ENCODE results near the gene ACKR3.

The ACKR3 gene

DNA sequence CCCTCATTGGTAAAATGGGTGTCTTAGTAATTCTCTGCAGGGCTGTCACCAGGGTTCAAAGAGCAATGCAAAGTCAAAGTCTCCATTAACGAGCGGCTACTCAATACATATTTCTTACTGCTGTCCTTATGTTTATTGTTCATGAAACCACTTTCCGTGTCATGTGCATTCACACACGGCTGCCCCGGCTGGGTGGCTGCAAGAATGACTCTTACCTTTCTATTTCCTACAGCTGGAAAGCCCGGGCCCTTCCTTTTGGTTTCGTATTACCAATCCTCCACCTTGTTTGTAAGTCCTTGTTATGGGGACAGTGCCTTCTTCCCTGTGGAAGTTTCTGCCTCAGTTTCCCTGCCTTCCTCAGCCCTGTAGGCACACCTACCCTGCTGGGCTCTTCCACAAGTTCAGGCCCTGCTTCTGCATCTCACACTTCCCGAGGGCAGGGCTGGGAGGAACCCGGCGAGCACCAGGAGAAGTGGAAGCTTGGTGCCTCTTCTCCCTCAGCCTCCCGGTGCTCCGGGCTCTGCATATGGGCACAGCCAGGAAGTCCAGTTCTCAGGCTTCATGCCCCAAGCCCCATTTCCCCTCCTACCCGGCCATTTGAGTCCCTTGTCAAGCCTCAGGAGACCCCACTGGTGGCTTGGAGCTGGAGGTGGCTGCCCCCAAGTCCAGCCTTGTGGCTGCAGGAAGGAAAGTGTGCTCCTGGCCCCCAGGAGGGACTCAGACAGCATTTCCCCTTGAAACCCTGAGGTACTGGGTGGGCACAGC lies 18.7 kb upstream of the ACKR3 start:
- peak; percentile 31 for DNase-seq

DNA sequence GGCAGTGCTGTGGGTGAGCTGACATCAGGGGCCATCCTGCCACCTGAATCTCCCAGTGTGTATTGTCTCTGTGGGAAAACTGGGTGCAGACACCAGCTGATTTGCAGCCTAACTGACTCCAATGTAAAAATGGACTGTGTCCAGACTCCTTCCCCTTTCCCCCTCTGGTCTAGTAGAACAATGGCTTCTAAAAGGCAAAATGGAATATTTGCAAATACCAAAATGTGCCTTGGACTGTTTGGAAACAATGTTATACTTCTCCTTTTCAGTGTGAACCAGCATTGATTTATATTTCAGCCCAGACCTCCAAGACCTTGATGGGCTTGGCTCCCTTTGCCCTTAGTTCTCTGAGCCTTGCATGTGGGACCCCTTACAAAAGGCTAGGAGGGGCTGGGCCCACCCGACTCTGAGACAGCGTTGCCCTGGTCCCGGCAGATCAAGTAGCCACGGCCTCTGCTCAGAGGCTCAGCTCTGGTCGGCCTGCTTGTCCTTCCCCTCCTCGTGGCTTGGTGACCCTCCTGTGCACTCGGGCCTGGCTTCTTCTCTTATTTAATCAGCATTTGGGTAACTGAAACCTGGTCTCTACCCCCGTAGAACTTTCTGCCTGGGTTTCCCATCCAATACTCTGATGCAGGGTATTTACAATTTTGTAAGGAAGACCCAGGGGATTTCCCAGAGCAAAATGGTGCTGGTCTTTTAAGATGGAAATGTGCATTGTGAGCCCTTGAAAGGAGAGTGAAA lies 18.0 kb upstream of the ACKR3 start:
- no peak for DNase-seq

DNA sequence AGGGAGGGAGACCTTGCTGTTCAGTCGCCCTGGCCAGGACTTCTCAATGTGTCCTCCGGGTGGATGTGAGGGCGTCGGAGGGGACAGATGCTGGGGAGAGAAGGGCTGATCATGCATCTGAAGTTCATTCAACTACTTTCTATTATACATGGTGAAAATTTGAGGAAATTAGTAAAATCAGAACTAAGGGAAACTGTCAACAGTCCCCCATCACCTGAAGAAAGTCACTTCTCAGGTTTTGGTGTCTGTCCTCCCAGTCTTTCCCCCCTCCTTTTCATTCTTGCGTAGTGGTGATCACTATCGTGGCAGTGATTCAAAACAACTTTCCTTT lies 17.4 kb upstream of the ACKR3 start:
- peak; percentile 43 for DNase-seq

DNA sequence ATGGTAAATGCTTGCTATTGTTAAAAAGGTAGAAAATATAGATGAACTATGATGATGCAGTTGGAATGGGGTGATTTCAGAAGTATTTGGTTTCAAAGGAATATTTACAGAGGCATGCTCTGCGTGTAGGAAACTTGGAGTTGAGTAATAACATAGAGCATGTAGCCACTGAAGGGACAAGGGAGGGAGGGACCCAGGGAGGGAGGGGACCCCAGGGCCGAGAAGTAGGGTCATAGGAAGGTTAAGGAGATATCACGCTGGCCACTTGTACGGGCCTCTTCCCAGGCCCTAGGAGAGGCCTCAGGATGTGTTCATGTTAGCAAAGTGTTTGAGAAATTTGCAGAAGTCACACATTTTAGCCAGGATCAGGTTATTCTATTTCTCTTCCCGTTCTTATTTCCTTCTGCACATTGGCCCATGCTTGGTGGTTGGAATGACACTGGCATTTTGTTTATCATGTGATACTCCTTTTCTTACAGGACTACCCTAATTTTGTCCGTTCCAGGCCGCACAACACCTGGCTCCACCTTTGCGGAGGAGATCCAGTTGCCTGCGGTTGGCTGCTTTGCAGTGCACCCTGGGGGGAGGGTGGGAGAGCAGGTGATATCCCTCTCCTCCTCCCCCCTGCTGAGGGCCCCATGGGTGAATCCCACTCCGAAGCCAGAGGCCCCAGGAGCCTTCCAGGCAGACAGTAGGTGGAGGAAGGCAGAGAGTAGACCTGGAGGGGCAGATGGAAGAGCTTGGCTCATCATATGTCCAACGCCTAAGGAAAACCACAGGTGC lies 16.9 kb upstream of the ACKR3 start:
- DNase-seq: no peak

DNA sequence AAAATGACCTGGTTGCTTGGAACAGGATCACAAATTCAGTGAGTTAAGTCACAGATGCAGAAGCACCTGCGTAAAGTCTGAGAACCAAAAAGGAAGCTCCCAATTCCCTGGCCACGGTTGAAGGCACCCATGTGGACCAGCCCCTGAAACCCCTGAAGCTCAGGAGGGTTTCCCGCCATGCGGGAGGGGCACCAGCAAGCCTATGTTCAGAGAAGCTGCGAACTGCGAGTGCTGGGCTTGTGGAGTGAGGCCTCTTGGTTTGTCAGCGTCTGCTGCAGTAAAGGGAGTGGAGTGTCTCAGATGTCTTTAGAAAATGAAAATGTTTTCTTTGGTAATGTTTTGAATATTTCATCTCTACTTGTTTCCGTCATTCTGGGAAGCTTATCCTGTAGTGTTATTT lies 16.1 kb upstream of the ACKR3 start:
- DNase-seq: peak; percentile 35

DNA sequence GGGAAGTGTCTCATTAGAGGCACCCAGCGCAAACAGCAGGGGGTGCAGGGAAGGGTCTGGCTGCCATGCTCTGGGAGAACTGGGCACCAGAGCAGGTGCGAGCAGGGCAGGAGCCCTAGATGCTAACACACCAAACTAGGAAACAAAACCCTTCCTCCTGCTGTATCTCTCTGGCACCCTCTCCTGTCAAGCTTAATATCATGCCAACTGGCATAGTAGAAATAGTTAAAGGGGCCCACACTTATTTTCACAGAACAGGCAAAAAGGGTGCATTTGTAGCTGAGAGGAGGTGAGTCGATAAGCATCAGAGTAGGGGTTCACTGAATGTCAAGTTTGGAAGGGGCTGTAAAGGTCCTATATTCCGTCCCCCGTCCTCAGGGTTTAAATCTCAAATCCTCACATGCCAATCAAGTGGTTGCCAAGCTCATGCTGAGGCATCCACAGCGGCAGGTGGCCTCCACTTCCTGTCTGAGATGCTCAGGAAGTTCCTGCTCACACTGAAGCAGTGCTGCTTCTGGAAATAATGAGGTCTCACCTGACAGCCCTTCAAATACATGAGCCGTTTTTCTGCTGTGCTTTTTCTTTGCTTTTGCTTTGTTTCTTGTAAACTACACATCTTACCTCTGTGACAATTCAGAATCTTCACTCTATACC lies 14.9 kb upstream of the ACKR3 start:
- no peak for DNase-seq

DNA sequence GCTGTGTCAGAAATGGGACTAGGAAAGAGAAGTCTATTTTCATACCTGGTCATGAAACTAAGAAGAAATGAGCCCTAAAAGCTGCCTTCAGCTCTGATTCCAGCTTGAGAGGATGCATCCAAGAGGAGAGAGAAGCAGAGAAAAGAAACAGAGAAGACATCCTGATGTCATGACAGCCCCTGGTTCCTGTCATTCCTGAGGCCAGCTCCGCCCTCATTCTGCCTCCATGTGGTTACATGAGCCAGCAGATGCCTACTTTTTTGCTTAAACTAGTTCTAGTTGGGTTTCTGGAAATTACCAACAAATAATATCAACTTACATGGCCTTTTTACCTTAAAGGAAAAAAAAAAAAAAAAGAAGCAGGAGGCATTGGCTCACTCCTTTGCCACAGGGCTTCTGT lies 14.1 kb upstream of the ACKR3 start:
- DNase-seq: no peak

DNA sequence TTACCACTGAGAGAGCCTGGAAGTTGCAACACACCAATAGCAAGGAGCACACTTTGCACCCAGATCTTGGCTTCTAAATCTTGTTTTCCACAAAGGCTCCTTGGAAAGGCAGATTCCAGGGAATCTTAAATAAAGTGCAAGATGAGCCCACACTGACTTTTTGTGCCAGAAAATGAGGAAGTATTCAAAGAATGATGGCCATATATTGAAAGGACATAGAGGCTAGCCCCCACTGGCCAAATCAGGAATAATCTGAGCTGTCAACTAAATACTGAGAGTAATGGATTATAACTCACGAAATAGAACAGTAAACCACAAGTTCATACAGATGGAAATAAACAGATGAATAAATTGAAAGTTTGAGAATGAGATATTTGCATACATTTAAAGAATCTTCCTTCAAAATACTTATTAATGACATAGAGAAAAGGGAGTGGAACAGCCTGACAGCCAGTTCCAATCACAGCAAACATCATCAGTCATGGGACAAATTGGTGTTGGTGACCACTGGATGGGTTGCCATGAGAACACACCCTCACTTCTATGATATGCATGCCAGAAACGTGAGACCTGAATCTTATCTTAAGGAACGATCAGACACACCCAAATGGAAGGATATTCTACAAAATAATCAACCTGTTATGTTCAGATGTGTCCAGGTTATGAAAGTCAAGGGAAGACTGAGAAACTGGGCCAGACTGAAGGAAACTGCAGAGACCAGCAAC lies 12.2 kb upstream of the ACKR3 start:
- no peak for DNase-seq

DNA sequence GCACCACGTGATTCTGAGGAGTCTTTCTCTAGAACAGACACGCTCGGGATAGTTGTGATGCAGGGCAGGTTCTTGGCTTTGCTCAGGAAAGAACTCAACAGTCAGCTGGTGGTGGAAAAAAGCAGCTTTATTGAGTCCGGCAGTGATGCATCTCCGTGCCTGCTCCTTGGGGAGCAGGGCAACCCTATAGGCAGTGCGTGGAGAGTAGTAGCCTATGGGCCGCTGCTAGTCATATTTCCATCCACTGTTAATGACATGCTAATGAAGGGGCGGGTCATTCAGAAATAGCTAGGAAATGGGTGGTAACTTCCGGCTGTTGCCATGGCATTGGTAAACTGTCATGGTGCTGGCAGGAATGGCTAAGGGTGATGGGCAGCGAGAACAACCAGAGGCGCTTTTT lies 11.6 kb upstream of the ACKR3 start:
- DNase-seq: no peak

DNA sequence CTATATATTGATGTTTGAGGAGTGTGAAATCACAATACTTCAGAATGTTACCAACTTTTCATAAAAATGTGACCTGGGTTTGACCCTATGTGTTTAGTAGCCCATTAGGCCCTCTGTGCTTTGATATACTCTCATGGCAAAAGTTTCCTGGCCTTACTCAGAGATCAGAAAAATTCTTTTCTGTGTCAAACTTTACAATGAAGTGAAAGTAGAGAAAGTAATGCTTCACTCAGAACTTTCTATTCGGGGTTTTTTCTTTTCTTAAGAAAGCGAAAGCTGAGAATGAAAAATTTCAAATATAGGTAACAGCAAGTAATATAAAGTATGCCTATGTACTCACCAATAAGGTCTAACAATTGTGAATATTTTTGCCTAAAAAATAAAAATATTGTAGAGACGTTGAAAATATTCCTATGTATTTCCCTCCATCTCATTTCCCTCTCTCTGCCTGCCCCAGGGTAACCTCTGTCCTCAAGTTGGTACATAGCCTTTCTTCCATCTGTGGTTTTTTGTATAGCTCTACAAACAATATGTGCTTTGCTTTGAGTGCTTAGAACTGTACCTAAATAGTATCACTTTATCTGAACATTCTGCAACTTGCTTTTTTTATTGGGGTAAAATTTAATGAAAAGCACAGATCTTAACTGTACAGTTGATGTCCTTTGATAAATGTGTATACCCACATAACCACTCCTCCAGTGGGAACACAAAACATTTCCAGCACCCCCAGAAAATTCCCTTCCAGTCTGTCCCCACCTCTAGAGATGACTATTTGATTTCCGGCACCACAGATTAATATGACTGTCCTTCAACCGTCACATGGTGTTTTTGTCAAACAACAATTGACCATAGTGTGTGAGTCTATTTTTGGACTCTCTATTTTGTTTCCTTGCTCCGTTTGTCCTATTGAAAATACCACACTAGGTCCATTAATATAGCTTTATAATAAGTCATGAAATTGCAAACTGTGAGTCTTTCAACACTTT lies 10.3 kb upstream of the ACKR3 start:
- no peak for DNase-seq

DNA sequence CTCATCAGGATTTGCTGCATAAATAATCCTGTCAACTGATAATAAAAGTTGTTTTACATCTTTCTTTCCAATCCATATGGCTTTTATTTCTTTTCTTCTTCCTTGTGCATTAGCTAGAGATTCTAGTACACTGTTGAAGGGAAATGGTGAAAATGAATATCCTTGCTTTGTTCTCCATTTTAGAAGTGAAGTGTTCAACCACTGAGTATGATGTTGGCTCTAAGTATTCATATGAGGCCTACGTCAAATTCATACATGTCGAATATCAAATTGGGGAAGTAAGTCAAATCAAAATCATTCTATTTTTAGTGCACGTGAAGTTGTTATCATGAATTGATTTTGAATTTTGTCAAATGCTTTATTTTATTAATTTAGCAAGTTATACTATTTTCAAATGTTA lies 7.8 kb upstream of the ACKR3 start:
- no peak for DNase-seq

DNA sequence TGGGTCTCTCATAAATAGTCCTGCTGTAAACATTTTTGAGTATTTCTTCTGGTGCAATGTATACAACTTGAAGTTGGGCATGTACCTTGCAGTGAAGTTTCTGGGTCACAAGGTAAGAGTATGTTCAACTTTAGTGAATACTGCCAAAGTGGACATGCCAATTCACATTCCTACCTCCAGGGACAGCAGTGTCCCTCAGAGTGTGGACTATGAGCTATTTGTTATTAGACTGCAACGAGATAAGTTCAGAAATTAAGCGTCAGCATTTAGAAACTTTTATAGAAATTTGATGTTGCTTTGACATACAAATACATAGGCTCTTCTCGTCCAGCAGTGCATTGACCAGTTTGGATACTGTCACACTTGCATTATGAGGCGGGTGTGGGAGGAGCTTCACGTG lies 7.2 kb upstream of the ACKR3 start:
- no peak for DNase-seq

DNA sequence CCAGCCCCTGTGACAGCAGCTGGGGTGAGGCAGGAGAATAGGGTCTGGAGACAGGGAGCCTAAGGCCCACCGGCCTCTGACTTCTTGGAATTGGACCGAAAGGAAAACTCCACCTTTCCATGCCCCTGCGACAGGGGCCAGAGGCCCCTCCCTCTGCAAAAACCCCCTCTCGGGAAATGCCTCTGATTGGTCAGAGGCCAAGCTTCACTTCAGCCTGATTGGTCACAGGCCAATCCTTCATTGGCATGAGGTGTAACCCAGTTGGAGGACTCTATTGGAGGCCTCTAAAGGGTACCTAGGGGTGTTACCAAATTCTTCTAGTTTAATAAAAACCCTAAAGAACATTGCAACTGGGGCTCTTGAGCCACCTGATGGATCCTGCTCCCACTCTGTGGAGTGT lies 5.7 kb upstream of the ACKR3 start:
- DNase-seq: no peak

DNA sequence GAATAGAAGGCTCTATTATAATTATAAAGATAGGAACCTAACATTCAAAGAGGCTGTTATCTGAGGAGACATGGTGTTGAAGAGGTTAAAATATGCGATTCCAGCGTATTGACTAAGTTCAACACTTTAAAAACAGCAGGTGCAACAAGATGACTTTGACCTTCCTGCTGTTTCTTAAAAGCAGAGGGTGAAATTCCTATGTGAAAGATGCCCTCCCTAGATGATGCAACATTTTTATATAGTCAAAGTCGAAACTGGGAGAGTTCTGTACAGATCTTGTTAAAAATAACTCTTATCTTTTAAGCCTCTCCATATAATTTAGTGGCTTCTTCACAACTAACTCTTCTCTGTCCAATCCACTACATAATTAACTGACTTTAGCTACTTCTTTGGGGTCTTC lies 4.4 kb upstream of the ACKR3 start:
- no peak for DNase-seq

DNA sequence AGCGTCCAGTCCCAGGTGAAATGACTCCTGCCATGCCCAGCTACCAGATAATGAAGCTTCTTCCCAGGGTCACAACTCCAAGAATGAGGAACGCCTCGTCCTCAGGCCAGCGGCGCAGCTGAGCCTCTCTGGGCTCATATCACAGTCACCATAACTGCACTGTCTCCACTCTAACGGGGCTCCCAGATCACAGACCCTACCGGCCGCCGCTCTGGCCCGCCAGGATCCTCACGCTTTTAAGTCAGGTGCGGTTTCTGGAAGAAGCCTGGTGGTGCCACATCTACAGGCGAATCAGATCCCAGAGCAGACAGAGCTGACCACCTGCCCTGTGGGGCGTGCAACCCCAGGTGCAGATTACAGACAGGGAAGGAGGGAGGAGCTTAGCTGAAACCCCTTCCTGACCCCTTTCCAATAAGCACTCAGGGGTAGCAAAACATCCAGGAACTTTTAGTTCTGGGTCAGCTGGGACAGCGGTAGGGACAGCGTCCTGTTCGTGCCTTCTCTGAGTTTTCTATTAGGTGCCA lies 3.7 kb upstream of the ACKR3 start:
- DNase-seq: no peak

DNA sequence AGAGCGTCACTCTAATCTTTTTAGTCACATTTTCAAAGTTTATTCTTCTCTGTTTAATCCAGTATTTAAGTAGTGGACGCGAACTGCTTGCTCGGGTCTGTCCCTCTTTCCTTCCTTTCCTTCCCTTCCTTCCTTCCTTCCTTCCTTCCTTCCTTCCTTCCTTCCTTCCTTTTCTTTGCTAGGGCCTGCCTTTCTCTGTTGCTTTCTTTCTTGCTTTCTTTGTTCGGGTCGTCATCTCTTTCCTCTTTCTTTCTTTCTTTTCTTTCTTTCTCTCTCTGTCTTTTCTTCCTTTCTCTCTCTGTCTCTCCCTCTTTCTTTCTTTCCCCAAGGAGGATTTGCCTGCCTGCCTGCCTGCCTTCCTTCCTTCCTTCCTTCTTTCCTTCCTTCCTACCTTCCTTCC lies 3.0 kb upstream of the ACKR3 start:
- DNase-seq: no peak

DNA sequence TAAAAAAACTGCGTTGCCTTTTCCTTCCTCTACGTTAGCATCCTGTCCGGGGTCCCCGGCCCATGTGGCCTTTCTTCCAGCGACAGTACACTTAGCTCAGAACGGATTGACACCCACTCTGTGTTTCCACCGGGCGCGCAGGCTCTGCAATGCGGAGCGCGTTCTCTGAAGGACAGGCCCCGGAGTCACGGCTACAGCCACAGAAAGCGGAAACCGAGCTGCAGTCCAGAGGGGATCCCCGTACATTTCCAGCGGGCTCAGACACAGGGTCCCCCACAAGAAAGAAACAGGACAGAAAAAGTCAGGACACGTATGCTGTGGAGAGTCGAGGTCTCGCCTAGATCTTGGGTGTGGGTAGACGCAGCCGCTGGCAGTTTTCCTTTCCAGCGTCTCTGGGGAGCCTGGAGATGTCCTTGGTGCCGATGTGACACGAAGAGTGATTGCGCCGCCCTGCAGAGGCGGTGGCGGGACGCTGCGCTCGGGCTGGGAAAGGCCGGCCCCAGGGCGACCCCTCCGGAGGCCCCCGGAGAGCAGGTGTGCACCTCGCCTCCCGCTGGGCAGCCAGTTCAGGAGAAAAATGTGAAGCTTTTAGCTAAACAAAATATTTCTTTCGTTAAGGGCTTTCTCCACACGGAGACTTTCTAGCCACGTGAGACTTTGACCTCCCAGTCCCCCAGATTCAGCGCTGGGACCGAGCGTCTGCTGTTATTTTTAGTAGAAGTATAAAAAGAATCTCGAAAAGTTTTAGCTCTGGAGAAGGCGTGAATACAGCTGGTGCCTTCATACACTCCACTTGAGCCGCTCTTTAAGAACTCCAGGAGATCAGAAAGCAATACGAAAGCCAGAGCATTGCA lies 1.3 kb upstream of the ACKR3 start:
- DNase-seq: peak; percentile 16

DNA sequence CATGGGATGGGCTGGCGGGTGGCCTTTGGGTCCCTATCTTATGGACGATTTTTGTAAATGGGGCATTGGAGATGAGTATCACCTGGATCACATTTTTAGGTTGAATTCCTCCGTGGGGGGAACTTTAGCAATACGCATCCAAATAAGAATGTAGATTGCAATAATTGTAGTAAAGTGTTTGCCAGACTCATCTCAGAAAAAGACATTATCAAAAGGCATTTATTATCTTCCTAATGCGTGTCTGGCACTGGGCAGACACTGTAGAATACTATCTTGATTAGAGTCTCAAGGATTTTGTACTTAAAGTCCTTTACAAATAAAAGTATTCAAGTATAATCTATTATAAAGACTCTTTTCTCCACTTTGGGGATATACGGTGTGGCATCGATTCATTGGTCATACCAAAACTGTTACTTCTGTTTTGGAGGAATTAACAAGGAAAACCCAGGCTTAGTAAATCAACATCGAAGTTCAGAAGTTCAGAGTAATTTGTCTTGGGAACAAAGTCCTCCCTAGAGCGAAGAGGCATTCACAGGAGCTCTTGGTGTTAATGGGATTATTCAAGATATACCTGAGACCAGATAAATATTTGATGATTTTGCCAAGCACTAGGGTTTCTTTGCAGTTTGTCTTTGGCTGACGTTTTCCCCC lies 578 bp upstream of the ACKR3 start:
- DNase-seq: no peak

DNA sequence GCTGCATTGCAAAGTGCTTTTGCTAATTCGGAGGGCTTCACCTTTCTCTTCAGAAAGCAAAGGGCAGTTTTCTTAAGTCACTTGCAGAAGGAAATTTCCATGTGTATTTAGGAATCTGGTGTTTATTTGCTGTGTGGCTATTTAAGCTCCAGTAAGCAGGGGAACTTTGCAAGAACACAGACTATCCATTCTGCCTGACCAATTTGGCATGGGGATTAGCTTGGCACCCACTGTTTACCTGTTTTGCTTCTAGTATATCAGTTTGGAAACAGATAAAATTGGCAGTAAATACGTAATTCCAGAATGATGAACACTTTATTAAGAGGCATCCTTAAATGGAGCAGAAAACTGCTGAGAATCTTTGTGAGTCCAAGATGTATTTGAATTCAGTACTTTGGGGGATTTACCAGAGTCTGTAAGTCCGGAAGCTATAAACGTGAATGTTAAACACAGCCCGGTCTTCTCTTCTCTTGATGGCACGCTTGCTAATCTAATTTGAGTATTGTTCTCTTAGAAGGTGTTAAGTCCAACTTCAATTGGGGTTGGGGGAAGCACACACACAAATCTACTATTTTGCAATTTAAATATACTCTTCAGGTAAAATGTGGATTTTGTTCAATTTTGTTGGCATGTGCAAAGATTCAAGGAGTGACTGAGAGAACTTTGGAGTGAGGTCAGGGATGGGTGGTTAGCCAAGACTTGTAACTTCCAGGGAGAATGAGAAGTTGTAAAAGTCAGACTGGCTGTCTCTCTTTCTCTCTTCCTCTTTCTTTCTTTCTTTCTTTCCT lies 650 bp downstream of the ACKR3 start:
- DNase-seq: no peak
